Breast epithelium (tissue), 4 donors: Measurements from ENCODE around the gene FCAMR. TPM values are rescaled to one million over a fixed set of nuclear protein-coding genes. Genes with fewer than 3 reads are reported as not detected.
A peak's percentile ranks its signal among the peaks of the same experiment; 100 is the strongest.

ENCODE experiments used
- DNase-seq, 2 donors: peaks; one replicate each; pipeline ENCODE4 v3.0.0-alpha.2; 2019; ENCODE audit warnings: low spot score in 2 of 2
- H3K27ac ChIP-seq, 2 donors: fragments of 200-600 bp; sonication (generic) in 1 of 2; one replicate each; pipeline ENCODE4 v1.5.1; 2016 to 2019; ENCODE audit warnings: mild to moderate bottlenecking in 1 of 2
- H3K27me3 ChIP-seq, 2 donors: fragments of 200-600 bp; sonication (generic) in 1 of 2; one replicate each; pipeline versions ENCODE4 v1.5.1 to v1.6.0; 2017 to 2019; ENCODE audit warnings: control low read depth in 1 of 2, mild to moderate bottlenecking in 1 of 2
- H3K36me3 ChIP-seq: fragments of 200-600 bp; one replicate; pipeline ENCODE4 v1.5.1; 2019
- H3K4me1 ChIP-seq, 2 donors: fragments of 200-600 bp; sonication (generic); one replicate each; pipeline ENCODE4 v1.5.1; 2016 to 2019; ENCODE audit warnings: control low read depth in 1 of 2
- H3K4me3 ChIP-seq, 3 donors: fragments of 200-600 bp; sonication (generic); 1 replicate in 2 of 3; 2 replicates in 1 of 3; pipeline ENCODE4 v1.5.1; 2016 to 2019; ENCODE audit warnings: mild to moderate bottlenecking in 3 of 3, moderate library complexity in 2 of 3
- H3K9me3 ChIP-seq, 2 donors: fragments of 200-600 bp; sonication (generic) in 1 of 2; one replicate each; pipeline ENCODE4 v1.5.1; 2016 to 2019; ENCODE audit warnings: control low read depth in 1 of 2
- POLR2A ChIP-seq: fragments of 450-650 bp; IDR thresholded peaks from one replicate; pipeline ENCODE4 v1.6.1; 2016; ENCODE audit warnings: antibody characterized with exemption, mild to moderate bottlenecking, moderate library complexity
- POLR2AphosphoS5 ChIP-seq, 3 donors: sonication (generic); formaldehyde crosslinking; IDR thresholded peaks; one replicate each; pipeline ENCODE4 v1.6.1; 2017; ENCODE audit warnings: antibody characterized with exemption in 3 of 3
- intact Hi-C: fragments of 100-400 bp; cut with DNase I; formaldehyde crosslinking; loops from one replicate; pipeline ENCODE4 v1.15.1; 2023; ENCODE audit warnings: low total_unique reads
- total RNA-seq, 3 donors: library from RNA; depleted of rRNA; stranded (reverse); fragments of >200 nt; gene quantifications; one replicate each; pipeline ENCODE4 v1.1.0, GENCODE V29; 2016
- TF ChIP-seq, protein P1 (sequence below), 3 donors: fragments of 450-650 bp; IDR thresholded peaks; one replicate each; pipeline ENCODE4 v1.5.1; 2016 to 2017; ENCODE audit warnings: antibody characterized with exemption in 3 of 3, mild to moderate bottlenecking in 3 of 3, moderate library complexity in 3 of 3

The FCAMR gene
- total RNA-seq, 3 donors from 2014 or later = not detected

- Histone ChIP-seq H3K27ac (peak overlapping the region; percentile 78 to 83), H3K27me3 (no peaks in the 10 kb centered on the region), H3K36me3 (no peaks in the 10 kb centered on the region), H3K4me3 (no peak overlapping the region), H3K4me1 (no peaks in the 10 kb centered on the region), H3K9me3 (no peaks in the 10 kb centered on the region)
- TF ChIP-seq POLR2AphosphoS5 (IDR thresholded peaks at IDR 0.05) (no peak), POLR2A (no peak)
- TF ChIP-seq, protein P1, sequence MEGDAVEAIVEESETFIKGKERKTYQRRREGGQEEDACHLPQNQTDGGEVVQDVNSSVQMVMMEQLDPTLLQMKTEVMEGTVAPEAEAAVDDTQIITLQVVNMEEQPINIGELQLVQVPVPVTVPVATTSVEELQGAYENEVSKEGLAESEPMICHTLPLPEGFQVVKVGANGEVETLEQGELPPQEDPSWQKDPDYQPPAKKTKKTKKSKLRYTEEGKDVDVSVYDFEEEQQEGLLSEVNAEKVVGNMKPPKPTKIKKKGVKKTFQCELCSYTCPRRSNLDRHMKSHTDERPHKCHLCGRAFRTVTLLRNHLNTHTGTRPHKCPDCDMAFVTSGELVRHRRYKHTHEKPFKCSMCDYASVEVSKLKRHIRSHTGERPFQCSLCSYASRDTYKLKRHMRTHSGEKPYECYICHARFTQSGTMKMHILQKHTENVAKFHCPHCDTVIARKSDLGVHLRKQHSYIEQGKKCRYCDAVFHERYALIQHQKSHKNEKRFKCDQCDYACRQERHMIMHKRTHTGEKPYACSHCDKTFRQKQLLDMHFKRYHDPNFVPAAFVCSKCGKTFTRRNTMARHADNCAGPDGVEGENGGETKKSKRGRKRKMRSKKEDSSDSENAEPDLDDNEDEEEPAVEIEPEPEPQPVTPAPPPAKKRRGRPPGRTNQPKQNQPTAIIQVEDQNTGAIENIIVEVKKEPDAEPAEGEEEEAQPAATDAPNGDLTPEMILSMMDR (IDR thresholded peaks at IDR 0.05) = no peak
- intact Hi-C loops = no loop called here
- no peak for DNase-seq
These were observed 29.7 kb downstream of the FCAMR start for GRCh38 chr1:206940588-206940936.

GRCh38 chr1:206939841-206940587 is 30.2 kb downstream of the FCAMR start:
- Histone ChIP-seq H3K36me3 (no peaks in the 10 kb centered on the region), H3K4me3 (no peak overlapping the region), H3K9me3 (no peaks in the 10 kb centered on the region), H3K27me3 (no peaks in the 10 kb centered on the region), H3K27ac (peak overlapping the region; percentile 78 to 83), H3K4me1 (no peaks in the 10 kb centered on the region)
- no peak for DNase-seq
- TF ChIP-seq, protein P1 (IDR thresholded peaks at IDR 0.05) = no peak
- TF ChIP-seq POLR2A = no peak
- intact Hi-C loops = no loop called here

DNA sequence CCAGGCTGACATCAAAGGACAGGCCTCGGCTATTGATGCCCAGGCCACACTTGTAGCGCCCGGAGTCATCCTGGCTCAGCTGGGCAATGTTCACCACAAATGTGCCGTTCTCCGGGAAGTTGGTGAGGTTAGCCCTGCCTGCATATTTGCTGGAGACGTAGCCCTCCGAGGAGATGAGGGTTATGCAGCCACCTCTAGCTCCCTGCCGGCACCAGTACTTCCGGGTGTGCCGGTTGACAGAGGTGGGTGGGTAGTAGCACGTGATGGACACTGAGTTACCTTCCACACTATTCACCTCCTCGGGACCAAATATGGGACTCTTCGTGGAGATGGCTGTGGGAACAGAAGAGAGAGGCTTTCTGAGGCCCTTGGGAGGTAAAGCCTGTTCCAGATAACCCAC is 31.1 kb downstream of the FCAMR start:
- intact Hi-C loops = no loop called here
- peak overlapping the region in 1 of 2 donors; percentile 78 for H3K27ac ChIP-seq
- TF ChIP-seq, protein P1 (IDR thresholded peaks at IDR 0.05) = no peak
- no peak for TF ChIP-seq POLR2AphosphoS5 (IDR thresholded peaks at IDR 0.05)
- no peak for TF ChIP-seq POLR2A

GRCh38 chr1:206937425-206937824 is 32.8 kb downstream of the FCAMR start:
- Histone ChIP-seq H3K4me1 (no peaks in the 10 kb centered on the region), H3K27ac (no peak overlapping the region), H3K4me3 (no peak overlapping the region), H3K9me3 (no peaks in the 10 kb centered on the region), H3K36me3 (no peaks in the 10 kb centered on the region), H3K27me3 (no peaks in the 10 kb centered on the region)
- TF ChIP-seq, protein P1 (IDR thresholded peaks at IDR 0.05) = no peak
- no peak for TF ChIP-seq POLR2A
- intact Hi-C loops = no loop called here
- DNase-seq = no peak

More for the DNA sequence above, 31.1 kb downstream of the FCAMR start:
- no peak for DNase-seq
- Histone ChIP-seq H3K4me1 (no peaks in the 10 kb centered on the region), H3K27me3 (no peaks in the 10 kb centered on the region), H3K9me3 (no peaks in the 10 kb centered on the region), H3K4me3 (no peak overlapping the region), H3K36me3 (no peaks in the 10 kb centered on the region)

- H3K27me3 ChIP-seq = no peaks in the 10 kb centered on the region
- no peak overlapping the region for H3K4me3 ChIP-seq
- H3K4me1 ChIP-seq = no peaks in the 10 kb centered on the region
- no peaks in the 10 kb centered on the region for H3K36me3 ChIP-seq
- H3K9me3 ChIP-seq = no peaks in the 10 kb centered on the region
- no peak overlapping the region for H3K27ac ChIP-seq
- TF ChIP-seq POLR2A = no peak
- TF ChIP-seq, protein P1 (IDR thresholded peaks at IDR 0.05) = peak; percentile 12 to 30 (median 14)
- DNase-seq = no peak
- intact Hi-C loops = no loop called here
These were observed 34.7 kb downstream of the FCAMR start for GRCh38 chr1:206935491-206936067.
